NCI-H524 treated with DMSO at 0.1 percent for 48 hours (cell line): Measurements from ENCODE around the gene SPECC1L.

Source experiments
- DNase-seq: peaks from one replicate; lab custom pipeline; 2025; lab: John Stamatoyannopoulos, UW

SPECC1L gene

GRCh38 chr22:24442352-24442744, 171.7 kb downstream of the SPECC1L start:
- no peak for DNase-seq

- no peak for DNase-seq
These were observed 173.0 kb downstream of the SPECC1L start for GRCh38 chr22:24443668-24444067.

GRCh38 chr22:24444251-24444650, 173.6 kb downstream of the SPECC1L start:
- no peak for DNase-seq

- DNase-seq, result no peak
These were observed 174.3 kb downstream of the SPECC1L start for GRCh38 chr22:24444729-24445466.

GRCh38 chr22:24445481-24446259, 175.0 kb downstream of the SPECC1L start:
- DNase-seq, result peak; percentile 88

- DNase-seq, result no peak
These were observed 175.6 kb downstream of the SPECC1L start for GRCh38 chr22:24446260-24446611.

GRCh38 chr22:24450610-24451009, 180.0 kb downstream of the SPECC1L start:
- DNase-seq, result peak; percentile 89

- no peak for DNase-seq
These were observed 180.5 kb downstream of the SPECC1L start for GRCh38 chr22:24451162-24451561.

- DNase-seq, result no peak
These were observed 183.2 kb downstream of the SPECC1L start for GRCh38 chr22:24453853-24454252.

GRCh38 chr22:24455039-24455438, 184.4 kb downstream of the SPECC1L start:
- DNase-seq, result no peak

GRCh38 chr22:24455751-24456426, 185.3 kb downstream of the SPECC1L start:
- DNase-seq, result no peak

GRCh38 chr22:24457894-24458420, 187.3 kb downstream of the SPECC1L start:
- DNase-seq, result no peak

- DNase-seq, result no peak
These were observed 189.3 kb downstream of the SPECC1L start for GRCh38 chr22:24459911-24460310.

- DNase-seq, result no peak
These were observed 189.9 kb downstream of the SPECC1L start for GRCh38 chr22:24460418-24461089.

GRCh38 chr22:24463071-24463760, 192.6 kb downstream of the SPECC1L start:
- DNase-seq, result no peak

GRCh38 chr22:24465566-24465965, 194.9 kb downstream of the SPECC1L start:
- no peak for DNase-seq

- no peak for DNase-seq
These were observed 195.3 kb downstream of the SPECC1L start for GRCh38 chr22:24465975-24466374.

GRCh38 chr22:24466716-24467328, 196.2 kb downstream of the SPECC1L start:
- DNase-seq, result no peak

GRCh38 chr22:24467340-24467739, 196.7 kb downstream of the SPECC1L start:
- no peak for DNase-seq
